NCI-H82 treated with DMSO at 0.1 percent for 48 hours (cell line): ENCODE results near the gene ADAMTSL2.

Source experiments
- DNase-seq: peaks from one replicate; lab custom pipeline; 2025; ENCODE audit not compliant: unreplicated experiment; lab: John Stamatoyannopoulos, UW

Gene ADAMTSL2

GRCh38 chr9:133517711-133518110 lies 16.8 kb upstream of the ADAMTSL2 start:
- no peak for DNase-seq

GRCh38 chr9:133518200-133518599 lies 16.3 kb upstream of the ADAMTSL2 start:
- DNase-seq = no peak

GRCh38 chr9:133518706-133519449 lies 15.6 kb upstream of the ADAMTSL2 start:
- no peak for DNase-seq

DNA sequence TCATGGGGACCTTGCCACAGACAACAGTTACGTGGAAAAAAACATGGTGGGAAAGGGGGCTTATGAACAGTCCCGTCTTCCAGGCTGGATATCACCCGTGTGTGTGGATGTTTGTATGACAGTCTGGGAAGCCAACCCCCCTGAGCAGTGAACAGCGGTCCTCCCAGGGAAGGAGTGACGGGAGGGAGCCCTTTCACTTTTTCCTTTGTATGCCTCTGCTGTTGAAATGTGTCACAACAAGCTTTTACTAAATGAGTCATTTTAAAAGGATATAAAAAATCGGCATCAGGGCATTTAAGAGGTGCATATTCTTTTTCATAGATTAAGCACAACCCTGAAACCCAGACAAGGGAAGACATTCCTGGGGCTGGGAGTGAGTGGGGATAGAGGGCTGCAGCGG lies 14.8 kb upstream of the ADAMTSL2 start:
- no peak for DNase-seq

DNA sequence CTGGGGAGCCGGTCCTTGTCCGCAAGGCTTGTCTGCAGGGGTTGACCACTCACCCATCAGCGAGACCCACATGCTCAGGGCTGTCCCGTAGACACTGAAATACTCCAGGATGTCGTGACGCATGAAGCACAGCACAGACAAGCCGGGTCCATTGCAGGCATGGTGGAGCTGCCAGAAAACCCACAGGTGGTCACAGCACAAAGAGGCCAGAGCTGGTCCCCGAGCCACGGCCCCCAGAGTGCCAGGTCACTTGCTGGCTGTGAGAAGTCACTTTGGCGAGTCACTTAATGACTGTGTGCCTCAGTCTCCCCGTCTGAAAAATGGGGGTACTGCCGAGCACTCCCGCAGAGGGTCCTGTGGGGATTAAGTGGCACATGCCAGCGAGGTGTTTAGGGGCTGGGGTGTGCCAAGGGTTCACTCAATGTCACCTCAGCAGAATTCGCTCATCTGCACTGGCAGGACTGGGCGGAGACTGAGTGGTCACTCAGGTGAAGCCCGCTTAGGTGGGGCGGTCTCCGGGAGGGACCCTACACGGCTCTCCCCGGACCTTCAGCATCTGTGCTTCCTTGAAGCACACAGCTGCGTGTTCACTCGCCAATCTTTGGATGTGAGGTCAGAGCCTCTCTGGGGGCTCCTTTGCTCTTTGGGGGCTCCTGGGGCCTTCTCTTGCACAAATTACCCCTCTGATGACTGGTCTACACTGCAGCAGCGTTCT lies 14.2 kb upstream of the ADAMTSL2 start:
- DNase-seq = no peak

DNA sequence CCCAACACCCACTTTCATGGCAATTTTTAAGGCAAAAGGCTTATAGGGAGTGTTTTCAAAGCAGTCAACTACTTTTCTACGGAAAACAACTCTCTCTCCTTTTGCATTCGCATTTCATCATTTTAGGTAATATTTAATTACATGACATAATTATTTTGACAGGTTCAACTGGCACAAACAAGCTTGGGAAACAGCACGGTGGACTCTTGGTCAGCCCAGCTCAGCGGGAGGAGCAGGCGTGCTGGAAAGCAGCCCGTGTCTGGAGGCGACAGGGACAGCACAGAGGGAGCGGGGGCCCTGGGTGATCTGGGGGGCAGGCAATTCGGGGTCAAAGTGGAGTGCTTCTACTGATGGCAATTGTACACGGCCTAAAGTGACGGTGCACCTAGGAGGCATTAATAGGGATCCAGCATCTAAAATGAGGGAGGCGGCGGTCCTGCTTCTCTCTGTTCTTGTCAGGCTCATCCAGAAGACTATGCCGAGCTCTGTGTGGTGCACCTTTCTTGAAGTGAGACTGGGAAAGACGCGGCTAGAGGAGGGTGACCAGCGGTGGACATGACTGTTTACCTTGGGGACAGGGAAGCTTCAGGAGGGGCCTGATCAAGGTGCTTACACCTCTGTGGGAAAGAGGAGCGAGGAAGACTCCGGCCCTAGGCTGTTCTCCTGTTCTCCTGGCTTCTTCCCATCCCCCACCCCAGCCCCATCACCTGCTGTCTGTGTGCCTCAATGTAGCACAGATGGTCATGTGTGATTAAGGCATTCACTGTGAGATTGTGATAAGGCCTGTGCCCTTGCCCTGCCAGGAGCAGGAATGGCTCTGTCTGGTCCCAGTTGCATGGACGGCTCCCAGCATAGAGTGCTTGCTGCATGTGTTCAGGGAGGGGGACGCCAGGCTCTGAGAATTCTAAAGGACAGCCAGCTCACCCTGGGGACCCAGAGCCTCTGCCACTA lies 13.1 kb upstream of the ADAMTSL2 start:
- no peak for DNase-seq

- no peak for DNase-seq
These were observed 12.2 kb upstream of the ADAMTSL2 start for GRCh38 chr9:133522073-133522910.

- DNase-seq = no peak
These were observed 11.4 kb upstream of the ADAMTSL2 start for GRCh38 chr9:133523106-133523505.

GRCh38 chr9:133524146-133524545 lies 10.4 kb upstream of the ADAMTSL2 start:
- DNase-seq = no peak

GRCh38 chr9:133524679-133525228 lies 9.8 kb upstream of the ADAMTSL2 start, which contains the start of gene MYMK:
MYMK (minus strand) TSS chr9:133524959; CDS start chr9:133524844, 115 bp downstream.
- DNase-seq = no peak

- DNase-seq = no peak
These were observed 8.8 kb upstream of the ADAMTSL2 start for GRCh38 chr9:133525677-133526076.

DNA sequence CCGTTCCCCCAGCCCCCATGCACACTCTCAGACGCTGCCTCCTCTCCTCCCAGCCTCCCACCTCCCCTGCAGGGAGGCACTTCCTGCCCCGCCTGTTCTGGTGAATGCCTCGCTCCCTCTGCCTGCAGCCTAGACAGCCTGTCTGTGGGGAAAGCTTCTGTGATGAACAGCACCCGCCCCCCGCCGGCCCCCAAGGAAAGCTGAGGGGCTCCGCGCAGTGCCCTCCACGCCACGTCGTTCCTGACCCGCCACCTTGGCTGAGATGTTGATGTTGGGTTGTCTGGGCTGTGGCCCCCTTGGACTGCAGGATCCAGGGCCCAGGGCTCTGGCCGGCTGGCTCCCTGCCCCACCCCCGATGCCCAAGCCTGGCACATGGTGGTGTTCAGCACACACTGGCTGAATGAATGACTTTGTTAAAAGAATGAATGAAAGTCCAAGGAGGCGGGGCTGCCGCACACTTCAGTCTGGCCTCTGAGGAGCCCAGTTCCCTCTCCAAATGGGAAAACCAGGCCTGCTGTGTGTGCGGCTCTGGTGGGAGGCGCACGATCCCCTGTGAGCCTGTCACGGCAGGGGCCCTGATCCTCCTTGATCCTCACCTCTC lies 7.7 kb upstream of the ADAMTSL2 start:
- DNase-seq = no peak

GRCh38 chr9:133527444-133527920 lies 7.0 kb upstream of the ADAMTSL2 start:
- DNase-seq = no peak

DNA sequence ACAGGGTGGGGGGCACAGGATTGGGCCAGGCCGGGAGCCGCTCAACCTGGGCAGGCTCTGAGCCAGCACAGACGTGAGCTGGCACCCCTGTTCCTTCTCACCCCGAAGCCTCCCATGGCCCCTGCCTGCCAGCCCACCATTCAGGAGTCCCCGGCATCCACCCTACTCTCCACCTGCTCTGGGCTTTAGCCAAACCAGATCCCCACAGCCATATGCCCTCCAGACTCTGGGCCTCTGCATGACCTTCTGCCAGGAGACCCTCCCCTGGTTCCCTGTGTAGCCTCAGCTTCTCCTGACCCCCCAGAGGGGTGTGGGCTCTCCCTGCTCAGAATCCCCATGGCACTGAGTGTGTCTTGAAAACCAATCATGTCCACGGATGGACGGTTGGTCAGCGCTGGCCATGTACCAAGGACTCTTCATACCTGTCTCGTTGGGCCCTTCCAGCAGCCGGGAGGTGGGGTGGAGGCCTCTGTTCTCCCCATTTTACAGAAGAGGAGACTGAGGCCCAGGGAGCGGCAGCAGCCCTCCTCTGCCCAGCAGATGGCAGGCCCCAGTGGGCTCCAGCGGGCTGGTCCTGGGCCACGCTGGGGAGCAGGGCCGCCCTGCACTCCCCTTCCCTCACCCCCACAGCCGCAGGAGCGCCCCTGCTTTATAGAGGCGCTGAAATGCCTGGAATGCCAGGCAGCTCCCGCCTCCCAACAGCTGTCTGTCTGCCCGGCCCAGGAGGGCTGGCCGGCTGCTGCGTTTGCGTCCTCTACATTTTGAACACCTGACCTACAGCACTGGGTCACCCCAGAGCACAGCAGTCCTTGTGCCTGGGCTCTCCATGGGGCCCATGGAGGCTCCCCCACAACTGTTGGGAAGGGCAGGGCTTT lies 6.3 kb upstream of the ADAMTSL2 start:
- DNase-seq = no peak

GRCh38 chr9:133528876-133529241 lies 5.6 kb upstream of the ADAMTSL2 start:
- DNase-seq = no peak

DNA sequence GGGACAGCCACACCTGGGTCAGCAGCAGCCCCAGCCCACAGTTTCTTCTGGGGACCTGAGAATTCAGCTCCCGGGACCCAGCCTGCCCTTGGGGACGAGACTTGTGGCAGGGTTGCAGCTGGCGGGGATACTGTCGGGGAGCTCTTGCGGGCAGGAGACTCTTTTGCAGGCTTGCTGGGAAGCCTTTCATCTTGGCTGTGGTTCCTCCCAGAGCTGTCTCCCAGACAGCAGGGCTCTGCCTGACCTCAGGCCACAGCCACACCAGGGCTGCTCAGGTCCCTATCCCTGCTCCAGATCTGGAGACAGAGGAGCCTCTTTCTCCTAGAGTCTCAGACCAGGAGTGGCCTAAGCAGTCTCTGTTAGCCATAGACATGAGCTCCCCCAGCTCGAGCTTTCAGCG lies 5.0 kb upstream of the ADAMTSL2 start:
- no peak for DNase-seq

DNA sequence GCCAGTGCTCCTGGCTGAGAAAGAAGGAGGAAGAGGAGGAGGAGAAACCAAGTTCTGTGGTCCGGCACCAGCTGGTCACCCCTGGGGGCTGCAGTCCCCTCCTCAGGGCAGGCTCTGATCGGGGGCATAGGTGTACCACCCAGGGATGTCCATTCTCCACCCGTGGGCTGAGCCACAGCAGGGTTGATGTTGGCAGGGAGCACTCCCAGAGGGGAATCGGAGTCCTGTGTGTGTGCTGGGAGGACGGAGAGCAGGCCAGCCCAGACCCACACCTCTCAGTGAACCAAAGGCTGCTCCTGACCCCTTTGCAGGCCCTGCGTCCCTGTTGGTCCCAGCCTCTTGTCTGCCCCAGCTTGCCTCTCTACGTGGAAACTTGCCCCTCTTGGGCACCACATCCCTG lies 4.6 kb upstream of the ADAMTSL2 start:
- no peak for DNase-seq

DNA sequence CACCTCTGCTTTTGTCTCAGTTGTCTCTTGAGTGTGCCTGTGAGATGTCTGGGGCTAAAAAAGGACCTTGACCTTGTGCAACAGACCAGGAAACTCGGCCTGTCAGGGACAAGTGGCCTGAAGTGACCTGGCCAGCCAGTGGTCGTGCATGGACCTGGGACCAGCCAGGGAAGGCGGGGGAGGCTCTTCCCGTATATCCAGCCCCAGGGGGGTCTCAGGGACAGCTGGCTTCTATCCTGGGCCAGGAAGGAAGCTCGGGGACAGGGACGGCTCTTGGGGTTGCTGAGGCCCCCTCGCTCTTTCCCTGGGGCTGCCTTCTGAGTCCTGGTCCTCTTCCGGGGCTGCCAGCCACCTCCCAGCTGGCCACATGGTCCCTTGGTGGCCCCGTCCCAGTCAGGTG lies 3.2 kb upstream of the ADAMTSL2 start:
- no peak for DNase-seq
